ENCODE measurements around the gene NCKAP5L.

DNA sequence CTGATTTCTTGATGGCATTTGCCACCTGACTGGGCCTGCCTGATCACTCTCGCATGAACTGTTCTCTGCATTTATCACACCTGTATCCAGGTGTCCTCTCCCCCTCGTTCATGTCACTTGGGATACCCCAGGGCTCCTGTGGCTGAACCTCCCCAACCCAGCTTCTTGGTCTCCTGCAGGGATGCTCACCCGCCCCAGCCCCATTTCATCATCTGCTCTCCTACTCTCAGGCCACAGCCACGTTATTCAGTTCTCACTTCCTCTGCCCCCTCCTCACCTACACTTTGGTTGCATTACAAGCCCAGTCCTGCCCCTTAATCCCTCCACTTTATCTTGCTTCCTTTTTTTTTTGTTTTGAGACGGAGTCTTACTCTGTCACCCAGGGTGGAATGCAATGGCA lies 51.4 kb downstream of the NCKAP5L start:
- TF ChIP-seq, protein P1, sequence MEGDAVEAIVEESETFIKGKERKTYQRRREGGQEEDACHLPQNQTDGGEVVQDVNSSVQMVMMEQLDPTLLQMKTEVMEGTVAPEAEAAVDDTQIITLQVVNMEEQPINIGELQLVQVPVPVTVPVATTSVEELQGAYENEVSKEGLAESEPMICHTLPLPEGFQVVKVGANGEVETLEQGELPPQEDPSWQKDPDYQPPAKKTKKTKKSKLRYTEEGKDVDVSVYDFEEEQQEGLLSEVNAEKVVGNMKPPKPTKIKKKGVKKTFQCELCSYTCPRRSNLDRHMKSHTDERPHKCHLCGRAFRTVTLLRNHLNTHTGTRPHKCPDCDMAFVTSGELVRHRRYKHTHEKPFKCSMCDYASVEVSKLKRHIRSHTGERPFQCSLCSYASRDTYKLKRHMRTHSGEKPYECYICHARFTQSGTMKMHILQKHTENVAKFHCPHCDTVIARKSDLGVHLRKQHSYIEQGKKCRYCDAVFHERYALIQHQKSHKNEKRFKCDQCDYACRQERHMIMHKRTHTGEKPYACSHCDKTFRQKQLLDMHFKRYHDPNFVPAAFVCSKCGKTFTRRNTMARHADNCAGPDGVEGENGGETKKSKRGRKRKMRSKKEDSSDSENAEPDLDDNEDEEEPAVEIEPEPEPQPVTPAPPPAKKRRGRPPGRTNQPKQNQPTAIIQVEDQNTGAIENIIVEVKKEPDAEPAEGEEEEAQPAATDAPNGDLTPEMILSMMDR (conservative IDR thresholded peaks at IDR 0.05; ENCODE audit: low read depth in 2 of 2): no peak
- TF ChIP-seq ETS1 (IDR thresholded peaks at IDR 0.05): no peak
- TF ChIP-seq, protein P2, sequence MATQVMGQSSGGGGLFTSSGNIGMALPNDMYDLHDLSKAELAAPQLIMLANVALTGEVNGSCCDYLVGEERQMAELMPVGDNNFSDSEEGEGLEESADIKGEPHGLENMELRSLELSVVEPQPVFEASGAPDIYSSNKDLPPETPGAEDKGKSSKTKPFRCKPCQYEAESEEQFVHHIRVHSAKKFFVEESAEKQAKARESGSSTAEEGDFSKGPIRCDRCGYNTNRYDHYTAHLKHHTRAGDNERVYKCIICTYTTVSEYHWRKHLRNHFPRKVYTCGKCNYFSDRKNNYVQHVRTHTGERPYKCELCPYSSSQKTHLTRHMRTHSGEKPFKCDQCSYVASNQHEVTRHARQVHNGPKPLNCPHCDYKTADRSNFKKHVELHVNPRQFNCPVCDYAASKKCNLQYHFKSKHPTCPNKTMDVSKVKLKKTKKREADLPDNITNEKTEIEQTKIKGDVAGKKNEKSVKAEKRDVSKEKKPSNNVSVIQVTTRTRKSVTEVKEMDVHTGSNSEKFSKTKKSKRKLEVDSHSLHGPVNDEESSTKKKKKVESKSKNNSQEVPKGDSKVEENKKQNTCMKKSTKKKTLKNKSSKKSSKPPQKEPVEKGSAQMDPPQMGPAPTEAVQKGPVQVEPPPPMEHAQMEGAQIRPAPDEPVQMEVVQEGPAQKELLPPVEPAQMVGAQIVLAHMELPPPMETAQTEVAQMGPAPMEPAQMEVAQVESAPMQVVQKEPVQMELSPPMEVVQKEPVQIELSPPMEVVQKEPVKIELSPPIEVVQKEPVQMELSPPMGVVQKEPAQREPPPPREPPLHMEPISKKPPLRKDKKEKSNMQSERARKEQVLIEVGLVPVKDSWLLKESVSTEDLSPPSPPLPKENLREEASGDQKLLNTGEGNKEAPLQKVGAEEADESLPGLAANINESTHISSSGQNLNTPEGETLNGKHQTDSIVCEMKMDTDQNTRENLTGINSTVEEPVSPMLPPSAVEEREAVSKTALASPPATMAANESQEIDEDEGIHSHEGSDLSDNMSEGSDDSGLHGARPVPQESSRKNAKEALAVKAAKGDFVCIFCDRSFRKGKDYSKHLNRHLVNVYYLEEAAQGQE (IDR thresholded peaks at IDR 0.05; ENCODE audit: unreplicated experiment): no peak
- no peak for TF ChIP-seq JUNB (IDR thresholded peaks at IDR 0.05; ENCODE audit: unreplicated experiment)

All from GM23338 (cell line).